WTC11 (cell line): ENCODE data around the gene SIT1. TPM values are rescaled to one million over a fixed set of nuclear protein-coding genes. Genes with fewer than 3 reads are reported as not detected.
A peak's percentile ranks its signal among the peaks of the same experiment; 100 is the strongest.

Experiments used
- GABPB1 ChIP-seq: sonication (generic); formaldehyde crosslinking; IDR thresholded peaks from 2 replicates; pipeline ENCODE4 v1.8.1; 2023; ENCODE audit warnings: mild to moderate bottlenecking, missing genetic modification reagents
- GRHL2 ChIP-seq: fragments of 250-450 bp; sonication (Bioruptor Pico); IDR thresholded peaks from 2 replicates; pipeline ENCODE4 v1.8.0; 2022; ENCODE audit warnings: mild to moderate bottlenecking, moderate library complexity; ENCODE audit not compliant: insufficient replicate concordance, severe bottlenecking
- GTF2I ChIP-seq: fragments of 250-450 bp; sonication (Bioruptor Pico); conservative IDR thresholded peaks from 2 replicates; pipeline ENCODE4 v1.4.0; 2021; ENCODE audit warnings: mild to moderate bottlenecking
- KAT7 ChIP-seq: sonication (generic); formaldehyde crosslinking; IDR thresholded peaks from 2 replicates; pipeline ENCODE4 v1.8.1; 2023; ENCODE audit warnings: missing genetic modification reagents, mild to moderate bottlenecking, borderline replicate concordance
- NR3C1 ChIP-seq: sonication (generic); formaldehyde crosslinking; conservative IDR thresholded peaks from 2 replicates; pipeline ENCODE4 v1.8.1; 2023; ENCODE audit warnings: low read depth, mild to moderate bottlenecking, missing genetic modification reagents
- SP1 ChIP-seq: sonication (generic); formaldehyde crosslinking; conservative IDR thresholded peaks from 2 replicates; pipeline ENCODE4 v1.8.1; 2022; ENCODE audit warnings: missing genetic modification reagents
- TEAD1 ChIP-seq: sonication (generic); formaldehyde crosslinking; IDR thresholded peaks from 2 replicates; pipeline ENCODE4 v1.8.0; 2022; ENCODE audit warnings: mild to moderate bottlenecking, missing genetic modification reagents
- ZBTB21 ChIP-seq: sonication (generic); formaldehyde crosslinking; IDR thresholded peaks from 2 replicates; pipeline ENCODE4 v1.8.1; 2023; ENCODE audit warnings: mild to moderate bottlenecking, missing genetic modification reagents, borderline replicate concordance
- ZNF317 ChIP-seq: sonication (generic); formaldehyde crosslinking; IDR thresholded peaks from 2 replicates; pipeline ENCODE4 v1.8.1; 2023; ENCODE audit warnings: low read depth, mild to moderate bottlenecking, moderate library complexity, missing genetic modification reagents, borderline replicate concordance
- ZNF423 ChIP-seq: fragments of 250-450 bp; sonication (Bioruptor Pico); IDR thresholded peaks from 2 replicates; pipeline ENCODE4 v2.1.2; 2022; ENCODE audit warnings: mild to moderate bottlenecking, moderate library complexity
- total RNA-seq: library from RNA; stranded (reverse); gene quantifications from 3 replicates; pipeline ENCODE4 v1.2.3, GENCODE V29; 2021
- TF ChIP-seq, protein P1 (sequence below): sonication (generic); formaldehyde crosslinking; IDR thresholded peaks from 2 replicates; pipeline ENCODE4 v1.8.1; 2023; ENCODE audit warnings: mild to moderate bottlenecking, missing genetic modification reagents
- TF ChIP-seq, protein P2 (sequence below): sonication (generic); formaldehyde crosslinking; IDR thresholded peaks from 2 replicates; pipeline ENCODE4 v1.8.0; 2022; ENCODE audit warnings: mild to moderate bottlenecking, missing genetic modification reagents
- TF ChIP-seq, protein P3 (sequence below): sonication (generic); formaldehyde crosslinking; IDR thresholded peaks from 2 replicates; pipeline ENCODE4 v1.8.0; 2022; ENCODE audit warnings: mild to moderate bottlenecking, missing genetic modification reagents
- TF ChIP-seq, protein P4 (sequence below): sonication (generic); formaldehyde crosslinking; IDR thresholded peaks from 2 replicates; pipeline ENCODE4 v1.8.1; 2022; ENCODE audit warnings: mild to moderate bottlenecking, missing genetic modification reagents, moderate library complexity, borderline replicate concordance
- TF ChIP-seq, protein P5 (sequence below): sonication (generic); formaldehyde crosslinking; IDR thresholded peaks from 2 replicates; pipeline ENCODE4 v1.8.0; 2022; ENCODE audit warnings: missing genetic modification reagents
- TF ChIP-seq, protein P6 (sequence below): fragments of 250-450 bp; sonication (Bioruptor Pico); IDR thresholded peaks from 2 replicates; pipeline ENCODE4 v1.9.0; 2021; ENCODE audit warnings: mild to moderate bottlenecking, borderline replicate concordance
- TF ChIP-seq, protein P7 (sequence below): sonication (generic); formaldehyde crosslinking; IDR thresholded peaks from 2 replicates; pipeline ENCODE4 v1.8.1; 2023; ENCODE audit warnings: mild to moderate bottlenecking, moderate library complexity, missing genetic modification reagents
- TF ChIP-seq, protein P8 (sequence below): sonication (generic); formaldehyde crosslinking; IDR thresholded peaks from 2 replicates; pipeline ENCODE4 v1.8.1; 2023; ENCODE audit warnings: mild to moderate bottlenecking, missing genetic modification reagents
- TF ChIP-seq, protein P9 (sequence below): sonication (generic); formaldehyde crosslinking; IDR thresholded peaks from 2 replicates; pipeline ENCODE4 v1.8.1; 2023; ENCODE audit warnings: mild to moderate bottlenecking, missing genetic modification reagents, moderate library complexity

Gene SIT1
- total RNA-seq, 1 experiment from 2014 or later, result 4.1 TPM

DNA sequence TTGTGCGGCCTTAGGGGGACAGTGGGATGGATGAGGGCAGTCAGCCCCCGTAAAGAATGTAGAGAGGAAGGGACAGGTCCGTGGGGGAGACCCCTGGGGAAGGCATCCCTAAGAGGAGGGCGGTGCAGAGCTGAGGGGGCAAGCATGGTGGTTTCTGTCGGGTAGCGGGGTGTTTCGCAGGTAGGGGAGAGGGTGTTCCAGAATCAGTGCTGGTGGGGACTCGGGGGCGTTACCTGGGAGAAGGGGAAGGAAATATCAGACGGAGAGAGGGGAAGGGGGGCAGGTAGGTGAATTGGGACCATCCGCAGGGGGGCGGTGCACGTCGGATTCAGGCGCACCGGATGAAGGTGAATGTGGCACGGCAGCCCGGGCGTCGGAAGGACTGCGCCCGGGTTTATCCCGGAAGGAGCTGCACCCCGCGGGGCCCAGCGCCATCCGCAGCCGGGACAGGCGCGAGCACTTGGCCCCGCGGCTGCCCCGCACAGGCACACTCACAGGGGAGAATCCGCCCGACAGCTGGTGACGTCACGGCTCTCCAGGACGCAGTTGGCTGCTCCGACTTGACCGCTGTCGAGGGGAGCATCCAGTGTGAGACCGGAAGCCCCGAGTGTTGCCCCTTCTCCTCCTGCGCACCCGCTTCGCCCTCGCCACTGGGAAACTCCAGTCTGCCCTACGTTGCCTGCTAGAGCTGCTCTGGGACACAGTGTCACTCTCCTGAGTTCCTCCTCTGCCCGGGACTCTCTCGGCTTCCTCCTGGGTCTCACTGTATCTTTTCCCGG, 33.9 kb downstream of the SIT1 start (continued):
- no peak for TF ChIP-seq GTF2I (CRISPR knock-in tag)
- no peak; the same call in 1 of the 2 replicates for TF ChIP-seq SP1 (CRISPR knock-in tag)
- TF ChIP-seq, protein P1, sequence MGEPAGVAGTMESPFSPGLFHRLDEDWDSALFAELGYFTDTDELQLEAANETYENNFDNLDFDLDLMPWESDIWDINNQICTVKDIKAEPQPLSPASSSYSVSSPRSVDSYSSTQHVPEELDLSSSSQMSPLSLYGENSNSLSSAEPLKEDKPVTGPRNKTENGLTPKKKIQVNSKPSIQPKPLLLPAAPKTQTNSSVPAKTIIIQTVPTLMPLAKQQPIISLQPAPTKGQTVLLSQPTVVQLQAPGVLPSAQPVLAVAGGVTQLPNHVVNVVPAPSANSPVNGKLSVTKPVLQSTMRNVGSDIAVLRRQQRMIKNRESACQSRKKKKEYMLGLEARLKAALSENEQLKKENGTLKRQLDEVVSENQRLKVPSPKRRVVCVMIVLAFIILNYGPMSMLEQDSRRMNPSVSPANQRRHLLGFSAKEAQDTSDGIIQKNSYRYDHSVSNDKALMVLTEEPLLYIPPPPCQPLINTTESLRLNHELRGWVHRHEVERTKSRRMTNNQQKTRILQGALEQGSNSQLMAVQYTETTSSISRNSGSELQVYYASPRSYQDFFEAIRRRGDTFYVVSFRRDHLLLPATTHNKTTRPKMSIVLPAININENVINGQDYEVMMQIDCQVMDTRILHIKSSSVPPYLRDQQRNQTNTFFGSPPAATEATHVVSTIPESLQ (CRISPR knock-in tag), result no peak
- TF ChIP-seq ZNF317, result no peak
- TF ChIP-seq, protein P2, sequence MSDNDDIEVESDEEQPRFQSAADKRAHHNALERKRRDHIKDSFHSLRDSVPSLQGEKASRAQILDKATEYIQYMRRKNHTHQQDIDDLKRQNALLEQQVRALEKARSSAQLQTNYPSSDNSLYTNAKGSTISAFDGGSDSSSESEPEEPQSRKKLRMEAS, result peak; percentile 67
- no peak for TF ChIP-seq KAT7
- TF ChIP-seq TEAD1 (CRISPR knock-in tag), result no peak; the same call in 1 of the 2 replicates
- TF ChIP-seq, protein P3, sequence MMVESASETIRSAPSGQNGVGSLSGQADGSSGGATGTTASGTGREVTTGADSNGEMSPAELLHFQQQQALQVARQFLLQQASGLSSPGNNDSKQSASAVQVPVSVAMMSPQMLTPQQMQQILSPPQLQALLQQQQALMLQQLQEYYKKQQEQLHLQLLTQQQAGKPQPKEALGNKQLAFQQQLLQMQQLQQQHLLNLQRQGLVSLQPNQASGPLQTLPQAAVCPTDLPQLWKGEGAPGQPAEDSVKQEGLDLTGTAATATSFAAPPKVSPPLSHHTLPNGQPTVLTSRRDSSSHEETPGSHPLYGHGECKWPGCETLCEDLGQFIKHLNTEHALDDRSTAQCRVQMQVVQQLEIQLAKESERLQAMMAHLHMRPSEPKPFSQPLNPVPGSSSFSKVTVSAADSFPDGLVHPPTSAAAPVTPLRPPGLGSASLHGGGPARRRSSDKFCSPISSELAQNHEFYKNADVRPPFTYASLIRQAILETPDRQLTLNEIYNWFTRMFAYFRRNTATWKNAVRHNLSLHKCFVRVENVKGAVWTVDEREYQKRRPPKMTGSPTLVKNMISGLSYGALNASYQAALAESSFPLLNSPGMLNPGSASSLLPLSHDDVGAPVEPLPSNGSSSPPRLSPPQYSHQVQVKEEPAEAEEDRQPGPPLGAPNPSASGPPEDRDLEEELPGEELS (CRISPR knock-in tag), result 0 out of 2 replicates have a peak, but pooled peaks have one; percentile 15
- TF ChIP-seq, protein P4, sequence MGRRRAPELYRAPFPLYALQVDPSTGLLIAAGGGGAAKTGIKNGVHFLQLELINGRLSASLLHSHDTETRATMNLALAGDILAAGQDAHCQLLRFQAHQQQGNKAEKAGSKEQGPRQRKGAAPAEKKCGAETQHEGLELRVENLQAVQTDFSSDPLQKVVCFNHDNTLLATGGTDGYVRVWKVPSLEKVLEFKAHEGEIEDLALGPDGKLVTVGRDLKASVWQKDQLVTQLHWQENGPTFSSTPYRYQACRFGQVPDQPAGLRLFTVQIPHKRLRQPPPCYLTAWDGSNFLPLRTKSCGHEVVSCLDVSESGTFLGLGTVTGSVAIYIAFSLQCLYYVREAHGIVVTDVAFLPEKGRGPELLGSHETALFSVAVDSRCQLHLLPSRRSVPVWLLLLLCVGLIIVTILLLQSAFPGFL, result no peak
- TF ChIP-seq, protein P5, sequence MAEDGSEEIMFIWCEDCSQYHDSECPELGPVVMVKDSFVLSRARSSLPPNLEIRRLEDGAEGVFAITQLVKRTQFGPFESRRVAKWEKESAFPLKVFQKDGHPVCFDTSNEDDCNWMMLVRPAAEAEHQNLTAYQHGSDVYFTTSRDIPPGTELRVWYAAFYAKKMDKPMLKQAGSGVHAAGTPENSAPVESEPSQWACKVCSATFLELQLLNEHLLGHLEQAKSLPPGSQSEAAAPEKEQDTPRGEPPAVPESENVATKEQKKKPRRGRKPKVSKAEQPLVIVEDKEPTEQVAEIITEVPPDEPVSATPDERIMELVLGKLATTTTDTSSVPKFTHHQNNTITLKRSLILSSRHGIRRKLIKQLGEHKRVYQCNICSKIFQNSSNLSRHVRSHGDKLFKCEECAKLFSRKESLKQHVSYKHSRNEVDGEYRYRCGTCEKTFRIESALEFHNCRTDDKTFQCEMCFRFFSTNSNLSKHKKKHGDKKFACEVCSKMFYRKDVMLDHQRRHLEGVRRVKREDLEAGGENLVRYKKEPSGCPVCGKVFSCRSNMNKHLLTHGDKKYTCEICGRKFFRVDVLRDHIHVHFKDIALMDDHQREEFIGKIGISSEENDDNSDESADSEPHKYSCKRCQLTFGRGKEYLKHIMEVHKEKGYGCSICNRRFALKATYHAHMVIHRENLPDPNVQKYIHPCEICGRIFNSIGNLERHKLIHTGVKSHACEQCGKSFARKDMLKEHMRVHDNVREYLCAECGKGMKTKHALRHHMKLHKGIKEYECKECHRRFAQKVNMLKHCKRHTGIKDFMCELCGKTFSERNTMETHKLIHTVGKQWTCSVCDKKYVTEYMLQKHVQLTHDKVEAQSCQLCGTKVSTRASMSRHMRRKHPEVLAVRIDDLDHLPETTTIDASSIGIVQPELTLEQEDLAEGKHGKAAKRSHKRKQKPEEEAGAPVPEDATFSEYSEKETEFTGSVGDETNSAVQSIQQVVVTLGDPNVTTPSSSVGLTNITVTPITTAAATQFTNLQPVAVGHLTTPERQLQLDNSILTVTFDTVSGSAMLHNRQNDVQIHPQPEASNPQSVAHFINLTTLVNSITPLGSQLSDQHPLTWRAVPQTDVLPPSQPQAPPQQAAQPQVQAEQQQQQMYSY (CRISPR knock-in tag), result no peak
- no peak for TF ChIP-seq GABPB1 (CRISPR knock-in tag)
- TF ChIP-seq, protein P6, sequence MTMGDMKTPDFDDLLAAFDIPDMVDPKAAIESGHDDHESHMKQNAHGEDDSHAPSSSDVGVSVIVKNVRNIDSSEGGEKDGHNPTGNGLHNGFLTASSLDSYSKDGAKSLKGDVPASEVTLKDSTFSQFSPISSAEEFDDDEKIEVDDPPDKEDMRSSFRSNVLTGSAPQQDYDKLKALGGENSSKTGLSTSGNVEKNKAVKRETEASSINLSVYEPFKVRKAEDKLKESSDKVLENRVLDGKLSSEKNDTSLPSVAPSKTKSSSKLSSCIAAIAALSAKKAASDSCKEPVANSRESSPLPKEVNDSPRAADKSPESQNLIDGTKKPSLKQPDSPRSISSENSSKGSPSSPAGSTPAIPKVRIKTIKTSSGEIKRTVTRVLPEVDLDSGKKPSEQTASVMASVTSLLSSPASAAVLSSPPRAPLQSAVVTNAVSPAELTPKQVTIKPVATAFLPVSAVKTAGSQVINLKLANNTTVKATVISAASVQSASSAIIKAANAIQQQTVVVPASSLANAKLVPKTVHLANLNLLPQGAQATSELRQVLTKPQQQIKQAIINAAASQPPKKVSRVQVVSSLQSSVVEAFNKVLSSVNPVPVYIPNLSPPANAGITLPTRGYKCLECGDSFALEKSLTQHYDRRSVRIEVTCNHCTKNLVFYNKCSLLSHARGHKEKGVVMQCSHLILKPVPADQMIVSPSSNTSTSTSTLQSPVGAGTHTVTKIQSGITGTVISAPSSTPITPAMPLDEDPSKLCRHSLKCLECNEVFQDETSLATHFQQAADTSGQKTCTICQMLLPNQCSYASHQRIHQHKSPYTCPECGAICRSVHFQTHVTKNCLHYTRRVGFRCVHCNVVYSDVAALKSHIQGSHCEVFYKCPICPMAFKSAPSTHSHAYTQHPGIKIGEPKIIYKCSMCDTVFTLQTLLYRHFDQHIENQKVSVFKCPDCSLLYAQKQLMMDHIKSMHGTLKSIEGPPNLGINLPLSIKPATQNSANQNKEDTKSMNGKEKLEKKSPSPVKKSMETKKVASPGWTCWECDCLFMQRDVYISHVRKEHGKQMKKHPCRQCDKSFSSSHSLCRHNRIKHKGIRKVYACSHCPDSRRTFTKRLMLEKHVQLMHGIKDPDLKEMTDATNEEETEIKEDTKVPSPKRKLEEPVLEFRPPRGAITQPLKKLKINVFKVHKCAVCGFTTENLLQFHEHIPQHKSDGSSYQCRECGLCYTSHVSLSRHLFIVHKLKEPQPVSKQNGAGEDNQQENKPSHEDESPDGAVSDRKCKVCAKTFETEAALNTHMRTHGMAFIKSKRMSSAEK (CRISPR knock-in tag), result no peak
- TF ChIP-seq, protein P7, sequence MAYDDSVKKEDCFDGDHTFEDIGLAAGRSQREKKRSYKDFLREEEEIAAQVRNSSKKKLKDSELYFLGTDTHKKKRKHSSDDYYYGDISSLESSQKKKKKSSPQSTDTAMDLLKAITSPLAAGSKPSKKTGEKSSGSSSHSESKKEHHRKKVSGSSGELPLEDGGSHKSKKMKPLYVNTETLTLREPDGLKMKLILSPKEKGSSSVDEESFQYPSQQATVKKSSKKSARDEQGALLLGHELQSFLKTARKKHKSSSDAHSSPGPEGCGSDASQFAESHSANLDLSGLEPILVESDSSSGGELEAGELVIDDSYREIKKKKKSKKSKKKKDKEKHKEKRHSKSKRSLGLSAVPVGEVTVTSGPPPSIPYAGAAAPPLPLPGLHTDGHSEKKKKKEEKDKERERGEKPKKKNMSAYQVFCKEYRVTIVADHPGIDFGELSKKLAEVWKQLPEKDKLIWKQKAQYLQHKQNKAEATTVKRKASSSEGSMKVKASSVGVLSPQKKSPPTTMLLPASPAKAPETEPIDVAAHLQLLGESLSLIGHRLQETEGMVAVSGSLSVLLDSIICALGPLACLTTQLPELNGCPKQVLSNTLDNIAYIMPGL (CRISPR knock-in tag), result no peak; the same call in 1 of the 2 replicates
- no peak for TF ChIP-seq NR3C1 (CRISPR knock-in tag)
- TF ChIP-seq, protein P8, sequence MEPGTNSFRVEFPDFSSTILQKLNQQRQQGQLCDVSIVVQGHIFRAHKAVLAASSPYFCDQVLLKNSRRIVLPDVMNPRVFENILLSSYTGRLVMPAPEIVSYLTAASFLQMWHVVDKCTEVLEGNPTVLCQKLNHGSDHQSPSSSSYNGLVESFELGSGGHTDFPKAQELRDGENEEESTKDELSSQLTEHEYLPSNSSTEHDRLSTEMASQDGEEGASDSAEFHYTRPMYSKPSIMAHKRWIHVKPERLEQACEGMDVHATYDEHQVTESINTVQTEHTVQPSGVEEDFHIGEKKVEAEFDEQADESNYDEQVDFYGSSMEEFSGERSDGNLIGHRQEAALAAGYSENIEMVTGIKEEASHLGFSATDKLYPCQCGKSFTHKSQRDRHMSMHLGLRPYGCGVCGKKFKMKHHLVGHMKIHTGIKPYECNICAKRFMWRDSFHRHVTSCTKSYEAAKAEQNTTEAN (CRISPR knock-in tag), result no peak
- peak; percentile 23; the same call in 1 of the 2 replicates for TF ChIP-seq ZBTB21 (CRISPR knock-in tag)
- TF ChIP-seq GRHL2 (CRISPR knock-in tag), result no peak
- TF ChIP-seq ZNF423 (CRISPR knock-in tag), result peak; percentile 54; the same call in 1 of the 2 replicates
- TF ChIP-seq, protein P9, sequence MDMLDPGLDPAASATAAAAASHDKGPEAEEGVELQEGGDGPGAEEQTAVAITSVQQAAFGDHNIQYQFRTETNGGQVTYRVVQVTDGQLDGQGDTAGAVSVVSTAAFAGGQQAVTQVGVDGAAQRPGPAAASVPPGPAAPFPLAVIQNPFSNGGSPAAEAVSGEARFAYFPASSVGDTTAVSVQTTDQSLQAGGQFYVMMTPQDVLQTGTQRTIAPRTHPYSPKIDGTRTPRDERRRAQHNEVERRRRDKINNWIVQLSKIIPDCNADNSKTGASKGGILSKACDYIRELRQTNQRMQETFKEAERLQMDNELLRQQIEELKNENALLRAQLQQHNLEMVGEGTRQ (CRISPR knock-in tag), result no peak
